Right ventricle myocardium superior (tissue), 1 donor: Measurements from ENCODE around the gene VARS1. TPM values are rescaled to one million over a fixed set of nuclear protein-coding genes. Genes with fewer than 3 reads are reported as not detected.

Experiments
- ATAC-seq: fragments of 200-7000 bp; cut with Tn5 transposase; one replicate; pipeline ENCODE4 v1.9.1; 2020; ENCODE audit warnings: mild to moderate bottlenecking; ENCODE audit not compliant: poor library complexity
- DNase-seq: peaks from one replicate; pipeline ENCODE4 v3.0.0-alpha.2; 2020
- intact Hi-C: fragments of 100-400 bp; cut with DNase I; formaldehyde crosslinking; loops from one replicate; pipeline ENCODE4 v1.11.2; 2022
- total RNA-seq: library from RNA; stranded (reverse); fragmentation: NEBNext Ultra II Directional; extraction: Animal tissue kit (Norgen Biotek cat#: 25700); gene quantifications from one replicate; pipeline ENCODE4 v1.2.1, GENCODE V29; 2021
- donor health status: DM: no; HTN: yes; CAD: no; lungs with severe emphysema.

Gene VARS1
- total RNA-seq, 1 donor from 2014 or later, result 22.1 TPM

DNA sequence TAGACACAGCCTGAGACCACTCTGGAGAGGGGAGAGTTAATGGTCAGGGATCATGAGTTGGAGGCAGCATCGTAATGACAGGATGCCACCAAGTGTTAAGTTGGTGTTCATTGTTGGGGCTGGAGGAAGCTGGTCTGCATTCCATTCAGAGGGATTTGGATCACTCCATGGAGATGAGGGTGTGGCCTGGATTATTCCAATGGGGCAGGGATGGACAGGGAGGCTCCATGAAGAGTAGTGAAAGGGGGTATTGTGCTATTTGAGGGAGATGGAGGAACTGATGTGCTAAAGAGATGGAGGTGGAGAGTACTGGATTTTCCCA is 32.0 kb downstream of the VARS1 start:
- ATAC-seq (no peak), DNase-seq (no peak)
- intact Hi-C loops, result no loop called here

DNA sequence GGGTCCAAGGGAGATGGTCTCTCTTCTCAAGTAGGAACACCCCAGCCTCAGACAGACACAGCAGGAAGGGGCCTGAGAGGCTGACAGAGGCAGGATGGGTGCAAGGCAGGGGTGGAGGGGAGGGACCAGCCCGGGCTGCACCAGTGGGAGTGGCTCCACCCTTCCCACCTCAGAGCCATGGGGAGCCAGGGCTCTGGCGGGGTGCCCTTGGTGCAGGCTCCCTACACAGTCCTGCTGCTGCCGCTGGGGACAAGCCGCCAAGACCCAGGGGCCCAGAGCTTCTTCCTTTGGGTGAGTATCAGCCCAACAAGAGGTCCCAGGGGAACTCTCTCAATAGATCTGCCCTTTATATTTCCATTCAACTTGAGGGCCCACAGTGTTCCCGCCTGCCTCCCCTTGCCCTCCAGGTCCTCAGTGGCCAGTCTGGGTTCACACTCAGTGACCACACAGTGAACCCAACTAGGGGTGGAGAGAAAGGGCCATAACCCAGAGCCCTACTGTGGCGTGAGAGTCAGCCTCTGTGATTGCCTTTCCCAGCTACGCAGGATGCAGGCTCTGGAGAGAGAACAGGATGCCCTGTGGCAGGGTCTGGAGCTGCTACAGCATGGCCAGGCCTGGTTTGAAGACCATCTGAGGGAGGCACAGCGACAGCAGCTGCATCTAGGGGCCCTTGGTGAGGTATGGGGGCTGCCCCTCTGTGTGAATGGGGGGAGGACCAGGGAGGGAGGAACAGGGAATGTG is 32.5 kb downstream of the VARS1 start:
- ATAC-seq (no peak), DNase-seq (no peak)

DNA sequence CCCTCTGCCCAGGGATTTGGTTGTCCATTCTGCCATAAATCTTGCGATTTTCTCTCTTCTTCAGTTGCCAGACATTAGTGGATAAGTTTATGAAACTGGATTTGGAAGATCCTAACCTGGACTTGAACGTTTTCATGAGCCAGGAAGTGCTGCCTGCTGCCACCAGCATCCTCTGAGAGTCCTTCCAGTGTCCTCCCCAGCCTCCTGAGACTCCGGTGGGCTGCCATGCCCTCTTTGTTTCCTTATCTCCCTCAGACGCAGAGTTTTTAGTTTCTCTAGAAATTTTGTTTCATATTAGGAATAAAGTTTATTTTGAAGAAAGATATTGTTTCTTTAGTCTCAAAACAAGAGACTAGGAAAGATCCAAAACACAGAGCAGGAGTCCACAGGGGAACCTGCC is 33.2 kb downstream of the VARS1 start, which contains the start of gene SAPCD1:
Gene SAPCD1 (plus strand): TSS at position 301 of the 400 bp plus-strand sequence. CDS start 399 bp downstream, outside the sequence.
- DNase-seq (no peak), ATAC-seq (no peak)
- intact Hi-C loops, result no loop called here

More for the DNA sequence above, 32.5 kb downstream of the VARS1 start:
- intact Hi-C loops, result no loop called here

DNA sequence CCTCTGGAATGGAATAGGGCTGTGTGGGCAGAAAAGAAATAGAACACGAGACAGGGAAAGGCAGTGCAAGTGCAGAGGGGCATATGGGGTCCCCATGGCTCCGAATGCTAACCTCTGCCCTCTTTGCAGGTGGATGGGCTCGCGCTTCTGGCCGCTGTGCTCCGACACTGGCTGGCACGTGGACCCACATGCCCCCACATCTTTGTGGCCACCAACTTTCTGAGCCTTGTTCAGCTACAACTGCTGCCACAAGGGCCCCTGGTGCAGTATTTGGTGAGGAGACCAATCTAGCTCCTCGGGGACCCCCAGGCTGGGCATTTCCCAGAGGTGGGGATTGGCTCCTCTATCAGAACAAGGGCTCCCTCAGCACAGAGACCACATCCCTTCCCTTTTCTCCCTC is 34.2 kb downstream of the VARS1 start:
- intact Hi-C loops, result no loop called here
- DNase-seq, result no peak
- no peak for ATAC-seq

DNA sequence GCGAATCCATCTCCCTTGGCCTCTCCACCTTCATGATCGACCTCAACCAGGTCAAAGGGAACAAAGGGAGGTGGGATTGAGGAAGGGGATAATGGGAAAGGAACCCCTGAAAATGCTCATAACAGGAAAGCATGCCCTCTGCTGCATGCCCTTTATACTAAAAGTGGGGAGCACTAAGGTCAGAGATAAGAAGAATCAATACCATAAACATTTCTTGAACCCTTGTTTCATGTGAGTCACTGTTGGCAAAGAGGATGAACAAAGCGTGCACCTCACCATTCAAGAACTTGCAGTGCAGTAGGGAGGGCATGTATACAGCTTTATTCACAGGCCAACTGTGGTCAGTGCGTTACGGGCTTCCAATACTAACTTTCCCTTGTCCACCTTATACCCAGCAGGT is 34.8 kb downstream of the VARS1 start:
- ATAC-seq, result no peak
- intact Hi-C loops, result no loop called here

DNA sequence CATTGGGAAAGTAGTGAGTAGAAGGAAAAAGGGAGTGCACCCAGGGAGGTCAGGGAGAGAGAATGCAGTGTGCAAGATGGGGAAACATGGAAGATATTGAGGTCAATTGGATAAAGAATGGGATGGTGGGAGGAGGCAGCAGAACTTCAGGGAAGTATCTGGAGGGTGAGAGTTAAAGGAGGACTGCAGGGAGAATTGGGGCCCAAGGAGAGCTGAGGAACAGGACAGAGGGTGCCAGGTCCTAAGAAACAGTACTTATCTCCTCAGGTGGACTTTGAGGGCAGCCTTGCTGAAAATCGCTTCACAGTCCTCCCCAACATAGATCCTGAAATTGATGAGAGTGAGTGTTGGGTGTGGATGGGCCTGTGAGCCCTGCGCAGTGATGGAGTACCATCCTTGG is 37.3 kb downstream of the VARS1 start:
- intact Hi-C loops, result no loop called here
- no peak for ATAC-seq
- no peak for DNase-seq

More for the DNA sequence above, 34.8 kb downstream of the VARS1 start:
- DNase-seq, result no peak

DNA sequence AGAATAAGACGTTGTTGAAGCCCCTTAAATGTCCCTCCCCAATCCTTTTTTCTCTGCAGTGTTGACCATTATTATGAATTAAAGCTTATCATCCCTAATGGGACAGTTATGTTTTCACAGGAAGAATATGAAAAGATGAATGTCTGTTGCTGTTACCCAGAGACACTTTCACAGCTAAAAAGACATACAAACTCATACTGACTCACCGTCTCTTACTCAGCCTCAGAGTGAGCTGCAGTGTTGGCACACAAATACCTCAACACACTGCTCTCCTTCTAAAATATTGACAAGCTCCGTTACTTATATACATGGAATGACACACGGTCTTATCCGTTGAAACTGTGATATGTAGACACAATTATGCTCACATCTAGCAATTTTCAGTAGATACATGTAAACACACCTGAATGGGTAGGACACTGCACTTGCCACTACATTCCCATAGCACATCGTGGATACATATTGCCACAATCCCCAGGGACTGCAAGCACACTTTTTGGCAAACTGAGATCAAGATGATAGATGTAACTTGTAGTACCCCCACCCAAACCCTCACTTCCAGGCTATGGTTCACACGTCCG is 42.7 kb downstream of the VARS1 start:
- ATAC-seq (no peak), DNase-seq (no peak)
- intact Hi-C loops, result no loop called here

DNA sequence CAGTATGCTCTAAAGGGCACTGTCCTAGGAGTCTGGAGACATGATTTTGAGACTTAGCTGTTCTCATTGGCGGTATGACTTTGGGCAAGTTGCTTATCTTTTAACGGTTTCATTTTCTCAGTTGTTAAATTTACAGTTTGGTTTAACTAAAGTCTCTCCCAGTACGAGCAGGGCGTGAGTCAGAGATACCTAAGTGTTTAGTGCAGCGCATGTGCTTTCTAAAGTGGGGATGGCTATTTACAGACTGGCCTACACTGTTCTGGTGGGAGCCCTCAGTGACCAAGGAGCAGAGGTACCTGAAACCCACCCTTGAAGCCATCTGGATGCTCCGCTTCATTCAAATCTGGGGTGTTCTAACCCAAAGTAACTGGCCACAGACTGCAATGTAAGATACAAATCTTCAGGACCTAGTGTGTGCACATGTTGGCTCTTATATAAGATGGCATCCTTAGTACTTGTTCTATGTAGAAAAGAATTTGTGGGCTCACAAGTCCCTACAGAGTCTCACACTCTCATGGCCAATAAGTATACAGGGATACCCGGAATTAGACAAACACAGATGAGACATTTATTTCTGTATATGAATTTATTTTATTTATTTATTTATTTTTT is 45.0 kb downstream of the VARS1 start:
- intact Hi-C loops, result no loop called here

DNA sequence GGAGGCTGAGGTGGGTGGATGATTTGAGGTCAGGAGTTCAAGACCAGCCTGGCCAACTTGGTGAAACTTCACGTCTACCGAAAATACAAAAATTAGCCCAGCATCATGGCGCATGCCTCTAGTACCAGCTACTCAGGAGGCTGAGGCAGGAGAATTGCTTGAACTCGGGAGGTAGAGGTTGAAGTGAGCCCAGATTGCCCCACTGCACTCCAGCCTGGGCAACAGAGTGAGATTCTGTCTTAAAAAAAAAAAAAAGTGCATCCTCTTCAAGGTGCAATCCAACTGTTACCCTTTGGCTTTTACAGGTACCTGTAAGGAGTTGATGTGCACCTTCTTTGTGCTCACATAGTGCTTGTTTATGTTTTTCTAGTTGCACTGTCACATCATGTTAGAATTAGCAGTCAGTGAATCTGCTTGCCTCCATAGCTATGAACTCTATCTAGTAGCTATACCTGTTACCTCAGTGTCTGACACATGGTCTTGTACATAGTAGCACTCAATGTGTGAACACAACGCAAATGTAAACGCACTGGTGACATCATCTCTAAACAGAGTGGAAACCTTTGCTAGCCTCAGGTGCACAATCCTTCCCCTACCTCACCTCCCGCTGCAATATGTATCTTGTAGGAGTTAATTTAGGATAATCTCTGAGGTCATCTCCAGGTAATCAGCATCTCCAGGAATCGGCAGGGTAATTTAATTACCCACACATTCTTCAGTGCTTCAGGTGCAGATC is 46.1 kb downstream of the VARS1 start:
- no peak for ATAC-seq
- intact Hi-C loops, result no loop called here

More for the DNA sequence above, 45.0 kb downstream of the VARS1 start:
- no peak for ATAC-seq
- no peak for DNase-seq

More for the DNA sequence above, 46.1 kb downstream of the VARS1 start:
- no peak for DNase-seq

Other genes starting within 250 kb of the VARS1 start
- gene ATP6V1G2, start 249.1 kb downstream of the VARS1 start, total RNA-seq, result 2.3 TPM
- gene NFKBIL1, start 248.1 kb downstream of the VARS1 start, total RNA-seq, result 9.2 TPM
- not detected for gene LTA, start 223.5 kb downstream of the VARS1 start, total RNA-seq
- gene TNF, start 220.2 kb downstream of the VARS1 start, total RNA-seq, result 0.59 TPM
- not detected for gene LTB, start 213.3 kb downstream of the VARS1 start, total RNA-seq
- gene LST1, start 209.5 kb downstream of the VARS1 start, total RNA-seq, result 5.5 TPM
- gene NCR3, start 202.7 kb downstream of the VARS1 start, total RNA-seq, result not detected
- 17.7 TPM for gene AIF1, start 180.5 kb downstream of the VARS1 start, total RNA-seq
- gene PRRC2A, start 175.0 kb downstream of the VARS1 start, total RNA-seq, result 69.1 TPM
- gene BAG6, start 143.1 kb downstream of the VARS1 start, total RNA-seq, result 253 TPM
- 1.9 TPM for gene APOM, start 139.9 kb downstream of the VARS1 start, total RNA-seq
- 16.5 TPM for gene C6orf47, start 135.0 kb downstream of the VARS1 start, total RNA-seq
- gene GPANK1, start 130.8 kb downstream of the VARS1 start, total RNA-seq, result 19.2 TPM
- 95.1 TPM for gene CSNK2B, start 129.7 kb downstream of the VARS1 start, total RNA-seq
- gene LY6G5B, start 125.8 kb downstream of the VARS1 start, total RNA-seq, result 2.8 TPM
- 1.3 TPM for gene LY6G5C, start 114.7 kb downstream of the VARS1 start, total RNA-seq
- 27.9 TPM for gene ABHD16A, start 92.4 kb downstream of the VARS1 start, total RNA-seq
- not detected for gene LY6G6F, start 88.9 kb downstream of the VARS1 start, total RNA-seq
- gene LY6G6D, start 80.4 kb downstream of the VARS1 start, total RNA-seq, result not detected
- not detected for gene LY6G6C, start 74.0 kb downstream of the VARS1 start, total RNA-seq
- 0.13 TPM for gene MPIG6B, start 72.4 kb downstream of the VARS1 start, total RNA-seq
- 32.9 TPM for gene DDAH2, start 66.5 kb downstream of the VARS1 start, total RNA-seq
- gene CLIC1, start 59.2 kb downstream of the VARS1 start, total RNA-seq, result 86.8 TPM
- 1.8 TPM for gene MSH5, start 55.7 kb downstream of the VARS1 start, total RNA-seq
- gene SAPCD1, start 33.1 kb downstream of the VARS1 start, total RNA-seq, result 0.86 TPM
- 9.5 TPM for gene VWA7, start 18.4 kb downstream of the VARS1 start, total RNA-seq
- 23.0 TPM for gene LSM2, start 11.2 kb upstream of the VARS1 start, total RNA-seq
- 2.0 TPM for gene HSPA1L, start 19.5 kb upstream of the VARS1 start, total RNA-seq
- gene HSPA1A, start 19.8 kb upstream of the VARS1 start, total RNA-seq, result 324 TPM
- gene HSPA1B, start 32.0 kb upstream of the VARS1 start, total RNA-seq, result 236 TPM
- 24.1 TPM for gene NEU1, start 67.1 kb upstream of the VARS1 start, total RNA-seq
- not detected for gene SLC44A4, start 83.2 kb upstream of the VARS1 start, total RNA-seq
- 15.5 TPM for gene EHMT2, start 101.9 kb upstream of the VARS1 start, total RNA-seq
- gene ZBTB12, start 106.3 kb upstream of the VARS1 start, total RNA-seq, result 3.1 TPM
- 7.6 TPM for gene C2, start 132.0 kb upstream of the VARS1 start, total RNA-seq
- gene CFB, start 150.3 kb upstream of the VARS1 start, total RNA-seq, result 5.5 TPM
- 39.6 TPM for gene NELFE, start 163.2 kb upstream of the VARS1 start, total RNA-seq
- gene SKIC2, start 163.4 kb upstream of the VARS1 start, total RNA-seq, result 33.6 TPM
- 7.5 TPM for gene DXO, start 176.4 kb upstream of the VARS1 start, total RNA-seq
- gene C4A, start 186.3 kb upstream of the VARS1 start, total RNA-seq, result 61.5 TPM
- 58.3 TPM for gene C4B, start 219.0 kb upstream of the VARS1 start, total RNA-seq
- gene CYP21A2, start 242.7 kb upstream of the VARS1 start, total RNA-seq, result not detected